SH-SY5Y (cell line): ENCODE measurements around the gene ITPR2.

Experiments used
- GATA2 ChIP-seq: IDR thresholded peaks from 2 replicates; pipeline ENCODE4 v1.6.1; 2011; ENCODE audit warnings: mild to moderate bottlenecking, low read depth, low read length
- GATA3 ChIP-seq: IDR thresholded peaks from 2 replicates; pipeline ENCODE4 v1.6.1; 2011; ENCODE audit warnings: low read depth, mild to moderate bottlenecking, low read length, moderate library complexity

DNA sequence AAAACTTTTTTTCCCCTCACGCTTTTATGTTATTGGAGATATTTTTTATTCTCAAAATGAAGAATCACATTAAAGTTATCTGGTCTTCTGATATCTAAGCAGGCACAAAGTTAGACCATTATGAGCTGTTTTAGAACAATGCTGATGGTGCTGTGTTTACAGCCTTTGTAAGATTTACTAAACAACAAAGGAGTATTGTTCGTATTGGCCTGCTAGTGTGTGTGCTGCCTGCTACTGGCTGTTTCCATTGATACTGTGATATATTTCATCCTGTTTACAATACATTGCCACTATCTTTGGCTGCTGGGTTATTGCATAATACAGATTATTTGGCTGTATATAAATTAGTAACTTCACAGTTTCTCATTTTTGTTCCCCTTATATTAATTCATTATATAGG is 220.8 kb downstream of the ITPR2 start:
- TF ChIP-seq GATA3 (no peak), GATA2 (no peak)
